Activated CD8-positive, alpha-beta T cell treated with anti-CD3 and anti-CD28 coated beads, Interleukin-2, amount 10 ng/mL, durations not matched to agents 7 days and 5 days (primary cell): ENCODE results near the gene ERGIC1. TPM values are rescaled to one million over a fixed set of nuclear protein-coding genes. Genes with fewer than 3 reads are reported as not detected.

Source experiments
- ATAC-seq: fragments of 150-1000 bp; cut with Tn5 transposase; one replicate; pipeline ENCODE4 v1.10.0; 2021; ENCODE audit warnings: moderate library complexity
- CTCF ChIA-PET: fragments of 350-600 bp; sonication (Branson Sonifier 250); formaldehyde crosslinking; loops from one replicate; lab custom pipeline; 2021; ENCODE audit warnings: antibody characterized with exemption; lab: Charles Lee
- POLR2A ChIA-PET: fragments of 350-600 bp; sonication (Branson Sonifier 250); formaldehyde crosslinking; loops from one replicate; lab custom pipeline; 2021; ENCODE audit warnings: antibody characterized with exemption; lab: Charles Lee
- DNase-seq: peaks from one replicate; pipeline ENCODE4 v3.0.0-alpha.2; 2020
- H3K27ac Mint-ChIP-seq: one replicate; pipeline ENCODE4 v1.8.0; 2021; ENCODE audit warnings: mild to moderate bottlenecking, mixed read lengths
- H3K27me3 Mint-ChIP-seq: one replicate; pipeline ENCODE4 v1.8.0; 2021; ENCODE audit warnings: low read depth, mixed read lengths
- H3K36me3 Mint-ChIP-seq: one replicate; pipeline ENCODE4 v1.8.0; 2021; ENCODE audit warnings: low read depth, mixed read lengths
- H3K4me1 Mint-ChIP-seq: one replicate; pipeline ENCODE4 v1.8.0; 2021; ENCODE audit warnings: low read depth, mixed read lengths
- H3K4me3 Mint-ChIP-seq: one replicate; pipeline ENCODE4 v1.8.0; 2021; ENCODE audit warnings: mild to moderate bottlenecking, mixed read lengths
- H3K9me3 Mint-ChIP-seq: one replicate; pipeline ENCODE4 v1.8.0; 2022; ENCODE audit warnings: mixed read lengths; ENCODE audit not compliant: insufficient read depth
- total RNA-seq, 2 experiments: library from RNA; stranded (reverse); gene quantifications; one replicate each; pipeline ENCODE4 v1.2.3, GENCODE V29; 2021

The ERGIC1 gene
- total RNA-seq, 2 experiments from 2014 or later, result 50.4 to 52.7 TPM

DNA sequence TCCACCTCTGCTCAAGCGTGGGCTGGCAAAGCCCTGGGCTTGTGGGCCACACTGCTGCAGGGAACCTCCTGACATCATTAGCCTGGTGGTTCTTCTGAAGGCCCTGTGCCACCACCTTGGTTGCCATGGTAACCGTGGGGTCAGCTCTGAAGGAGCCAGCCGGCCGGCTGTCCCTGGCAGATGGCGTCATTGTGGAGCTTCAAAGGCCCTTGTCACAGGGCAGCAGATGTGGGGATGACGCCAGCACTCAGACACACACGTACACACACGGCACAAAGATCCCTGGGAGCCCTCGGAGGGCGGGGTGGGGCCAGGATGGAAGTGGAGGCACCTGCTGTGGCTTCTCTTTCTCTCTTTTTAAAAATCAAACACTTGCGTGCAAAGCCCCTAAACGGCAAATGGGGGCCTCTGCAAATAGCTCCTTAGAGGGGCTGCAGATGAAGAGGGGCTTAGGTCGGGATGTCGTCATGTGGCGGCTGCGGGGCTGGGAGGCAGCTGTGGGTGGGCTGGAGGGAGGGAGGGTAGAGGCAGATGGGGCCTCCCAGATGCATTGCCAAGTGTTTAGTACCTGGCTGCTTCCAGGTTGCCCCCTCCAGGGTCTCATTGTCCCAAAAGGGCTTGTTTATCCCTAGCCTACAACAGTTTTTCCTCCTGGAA lies 105.7 kb downstream of the ERGIC1 start:
- no peak overlapping the region for H3K27ac Mint-ChIP-seq
- H3K4me3 Mint-ChIP-seq, result no peak overlapping the region
- POLR2A ChIA-PET, result no interaction called here
- peaks cover 2% of the 10 kb centered on the region for H3K4me1 Mint-ChIP-seq
- DNase-seq (no peak), ATAC-seq (no peak)
- peaks cover 5% of the 10 kb centered on the region for H3K36me3 Mint-ChIP-seq
- H3K9me3 Mint-ChIP-seq, result no peaks in the 10 kb centered on the region
- H3K27me3 Mint-ChIP-seq, result no peaks in the 10 kb centered on the region
- CTCF ChIA-PET, result interaction anchor here (1.1 to 15.1 kb wide), 4 partner anchors 54 to 377 kb away, joined by 3 to 251 read pairs (median 3); no protein-coding TSS in a partner anchor

DNA sequence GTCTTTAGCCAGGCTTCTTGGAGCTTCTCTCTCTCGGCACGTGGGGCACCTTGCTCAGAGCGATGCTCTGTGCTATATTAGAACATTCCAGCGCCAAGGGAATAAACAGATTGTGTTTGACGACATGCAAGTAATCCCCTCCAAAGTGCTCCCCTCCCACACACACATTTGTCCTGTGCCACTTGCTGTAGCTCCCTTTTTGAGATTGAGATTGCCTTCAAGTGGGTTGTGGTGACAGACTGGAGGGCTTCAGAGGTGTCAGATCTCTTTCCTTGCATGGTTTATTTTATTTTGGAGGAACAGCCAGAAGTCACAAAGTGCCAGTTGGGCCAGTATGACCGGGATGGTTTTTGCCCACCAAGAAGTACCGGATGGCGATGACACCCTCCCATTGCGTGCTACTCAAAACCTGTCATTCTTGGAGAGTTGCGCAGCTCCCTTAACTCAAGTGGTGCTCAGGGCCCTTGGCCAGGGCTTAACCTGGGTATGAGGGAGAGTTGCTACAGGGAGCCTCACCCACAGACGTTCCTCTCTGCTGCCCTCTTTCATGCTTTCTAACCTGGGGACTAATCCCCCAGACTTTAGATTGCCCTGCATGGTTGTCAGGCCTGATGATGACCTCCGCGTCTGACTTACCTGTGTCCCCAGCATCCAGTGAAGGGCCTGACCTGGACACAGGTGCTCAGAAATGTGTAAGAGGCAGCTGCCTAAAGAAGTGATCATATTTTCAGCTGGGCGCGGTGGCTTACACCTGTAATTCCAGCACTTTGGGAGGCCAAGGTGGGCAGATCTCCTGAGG lies 106.4 kb downstream of the ERGIC1 start:
- ChIA-PET CTCF (interaction anchor here (1.2 to 15.1 kb wide), 2 partner anchors 228 to 376 kb away, joined by 3 to 251 read pairs; no protein-coding TSS in a partner anchor), POLR2A (no interaction called here)
- ATAC-seq (no peak), DNase-seq (no peak)
- Mint-ChIP-seq H3K4me1 (peaks cover 2% of the 10 kb centered on the region), H3K27ac (no peak overlapping the region), H3K36me3 (peaks cover 5% of the 10 kb centered on the region), H3K27me3 (no peaks in the 10 kb centered on the region), H3K9me3 (no peaks in the 10 kb centered on the region), H3K4me3 (no peak overlapping the region)

DNA sequence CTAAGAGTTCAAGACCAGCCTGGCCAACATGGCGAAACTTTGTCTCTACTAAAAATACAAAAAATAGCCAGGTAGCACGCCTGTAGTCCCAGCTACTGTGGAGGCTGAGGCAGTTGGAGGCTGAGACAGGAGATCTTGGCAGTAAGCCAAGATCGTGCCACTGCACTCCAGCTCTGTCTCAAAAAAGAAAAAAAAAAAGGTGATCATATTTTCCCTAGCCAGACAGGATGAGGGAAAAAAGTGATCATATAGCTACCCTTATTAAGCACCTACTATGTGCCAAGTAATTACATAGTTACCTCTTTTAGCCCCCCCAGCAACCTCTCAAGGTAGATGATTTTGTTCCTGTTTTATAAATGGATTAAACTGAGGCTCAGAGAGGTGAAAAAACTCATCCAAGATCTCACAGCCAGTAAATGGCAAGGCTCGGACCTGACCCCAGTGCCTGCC lies 107.0 kb downstream of the ERGIC1 start:
- POLR2A ChIA-PET, result no interaction called here
- no peak overlapping the region for H3K27ac Mint-ChIP-seq

DNA sequence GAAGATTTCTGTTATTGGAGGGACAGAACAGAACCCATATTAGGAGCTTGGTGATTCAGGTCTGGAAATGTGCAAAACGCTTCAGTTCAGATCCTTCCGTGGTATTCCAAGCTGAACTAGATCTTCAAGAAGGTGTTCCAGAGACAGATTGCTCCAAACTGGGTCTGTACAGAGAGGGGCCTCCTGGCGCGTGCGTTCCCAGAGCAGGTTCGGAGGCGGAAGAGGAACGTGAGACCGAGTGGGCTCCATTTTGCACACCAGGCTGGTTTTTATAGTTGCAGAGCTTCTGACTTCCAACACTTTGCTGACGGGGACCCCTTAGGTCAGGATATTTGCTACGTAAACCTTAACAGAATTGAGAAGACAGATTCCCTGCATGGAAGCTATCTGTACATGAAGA lies 108.5 kb downstream of the ERGIC1 start:
- ATAC-seq (no peak), DNase-seq (no peak)
- ChIA-PET CTCF (interaction anchor here (1.0 to 1.3 kb wide), 2 partner anchors 9 to 228 kb away, joined by 4 read pairs; no protein-coding TSS in a partner anchor), POLR2A (no interaction called here)
- Mint-ChIP-seq H3K4me1 (peaks cover 2% of the 10 kb centered on the region), H3K9me3 (no peaks in the 10 kb centered on the region), H3K27me3 (no peaks in the 10 kb centered on the region), H3K27ac (no peak overlapping the region), H3K4me3 (no peak overlapping the region), H3K36me3 (peaks cover 3% of the 10 kb centered on the region)

More for the DNA sequence above, 107.0 kb downstream of the ERGIC1 start:
- no peaks in the 10 kb centered on the region for H3K9me3 Mint-ChIP-seq
- peaks cover 2% of the 10 kb centered on the region for H3K4me1 Mint-ChIP-seq
- DNase-seq (no peak), ATAC-seq (no peak)
- no peaks in the 10 kb centered on the region for H3K27me3 Mint-ChIP-seq
- peaks cover 3% of the 10 kb centered on the region for H3K36me3 Mint-ChIP-seq
- CTCF ChIA-PET, result interaction anchor here (0.6 kb wide), 2 partner anchors 639 to 912 kb away, joined by 3 to 4 read pairs; no protein-coding TSS in a partner anchor
- no peak overlapping the region for H3K4me3 Mint-ChIP-seq

DNA sequence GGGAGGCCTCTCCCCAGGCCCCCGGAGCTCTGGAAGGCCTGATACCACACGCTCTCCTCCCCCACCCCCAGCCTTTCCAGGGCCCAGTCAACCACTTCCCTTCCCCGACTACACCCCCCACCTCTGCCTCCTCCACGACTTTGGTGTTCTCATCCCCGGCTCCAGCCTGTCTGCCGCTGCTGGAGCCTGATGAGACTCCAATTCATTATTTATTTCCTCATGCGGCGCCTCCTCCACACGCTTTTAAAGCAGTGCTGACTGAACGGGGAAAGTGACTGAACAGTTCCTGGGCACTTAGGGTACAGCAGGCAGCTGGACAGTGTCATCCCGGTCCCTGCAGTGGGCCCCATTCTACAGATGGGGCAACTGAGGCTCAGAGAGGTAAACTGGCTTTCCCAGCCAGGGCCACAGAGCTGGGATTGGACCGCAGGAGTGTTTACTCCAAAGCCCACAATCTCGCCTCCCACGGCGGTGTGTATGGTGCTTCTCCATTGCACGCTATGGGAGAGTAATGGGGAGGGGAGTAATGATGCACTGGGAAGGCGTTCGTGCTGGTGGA lies 109.3 kb downstream of the ERGIC1 start:
- DNase-seq, result no peak
- no peaks in the 10 kb centered on the region for H3K9me3 Mint-ChIP-seq
- H3K4me3 Mint-ChIP-seq, result no peak overlapping the region
- ATAC-seq, result no peak
- no peaks in the 10 kb centered on the region for H3K27me3 Mint-ChIP-seq
- H3K36me3 Mint-ChIP-seq, result peaks cover 3% of the 10 kb centered on the region
- POLR2A ChIA-PET, result no interaction called here
- H3K27ac Mint-ChIP-seq, result no peak overlapping the region
- peaks cover 2% of the 10 kb centered on the region for H3K4me1 Mint-ChIP-seq
- CTCF ChIA-PET, result interaction anchor here (1.0 to 1.5 kb wide), 3 partner anchors 10 to 228 kb away, joined by 3 to 4 read pairs (median 4); no protein-coding TSS in a partner anchor

DNA sequence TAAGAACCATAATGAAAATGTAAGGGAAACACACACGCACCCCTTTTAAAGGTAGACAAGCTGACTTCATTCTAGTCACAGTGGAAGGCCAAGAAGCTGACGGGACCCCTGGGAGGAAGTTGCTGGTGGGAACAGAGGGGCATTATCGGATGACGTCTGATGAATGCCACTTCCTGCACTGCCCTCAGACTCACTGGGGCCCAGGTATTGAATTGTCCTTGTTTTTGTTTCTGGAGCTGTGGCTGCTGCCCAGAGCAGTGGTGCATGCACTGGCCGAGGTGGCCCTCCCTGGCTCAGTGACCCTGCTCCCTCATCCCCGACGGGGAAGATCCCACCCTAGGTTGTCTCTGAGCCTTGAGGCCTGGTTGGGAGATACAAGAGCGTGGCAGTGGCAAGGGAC lies 109.9 kb downstream of the ERGIC1 start:
- H3K27me3 Mint-ChIP-seq, result no peaks in the 10 kb centered on the region
- H3K36me3 Mint-ChIP-seq, result peaks cover 3% of the 10 kb centered on the region
- H3K4me3 Mint-ChIP-seq, result no peak overlapping the region
- no peak overlapping the region for H3K27ac Mint-ChIP-seq
- H3K4me1 Mint-ChIP-seq, result peaks cover 2% of the 10 kb centered on the region
- POLR2A ChIA-PET, result no interaction called here
- CTCF ChIA-PET, result interaction anchor here (1.3 to 1.5 kb wide), 2 partner anchors 10 to 229 kb away, joined by 3 to 4 read pairs; no protein-coding TSS in a partner anchor
- no peak for ATAC-seq
- no peak for DNase-seq
- H3K9me3 Mint-ChIP-seq, result no peaks in the 10 kb centered on the region

DNA sequence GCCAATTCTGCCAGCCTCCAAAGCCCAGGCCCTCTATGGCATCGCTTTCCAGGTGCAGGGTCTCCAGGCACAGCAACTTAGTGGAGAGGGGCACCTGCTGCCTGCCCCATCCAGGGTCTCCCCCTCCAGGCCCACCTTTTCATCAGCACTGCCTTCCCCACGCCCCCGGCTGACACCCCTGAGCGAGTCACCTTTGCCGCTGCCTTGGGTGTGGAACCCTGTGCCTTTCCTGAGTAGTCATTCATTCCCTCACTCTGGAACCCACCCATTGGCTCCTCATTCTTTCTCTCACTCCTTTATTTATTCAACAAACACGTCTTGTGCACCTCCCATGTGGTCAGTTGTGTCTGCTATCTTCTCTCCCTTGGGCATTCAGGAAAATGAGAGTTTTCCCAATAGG lies 110.7 kb downstream of the ERGIC1 start:
- Mint-ChIP-seq H3K9me3 (no peaks in the 10 kb centered on the region), H3K4me3 (no peak overlapping the region), H3K27me3 (no peaks in the 10 kb centered on the region), H3K27ac (no peak overlapping the region), H3K36me3 (peaks cover 3% of the 10 kb centered on the region), H3K4me1 (peaks cover 2% of the 10 kb centered on the region)
- ChIA-PET POLR2A (no interaction called here), CTCF (interaction anchor here (1.5 kb wide), 1 partner anchor 230 kb away, joined by 3 read pairs; no protein-coding TSS in a partner anchor)
- no peak for ATAC-seq
- no peak for DNase-seq

DNA sequence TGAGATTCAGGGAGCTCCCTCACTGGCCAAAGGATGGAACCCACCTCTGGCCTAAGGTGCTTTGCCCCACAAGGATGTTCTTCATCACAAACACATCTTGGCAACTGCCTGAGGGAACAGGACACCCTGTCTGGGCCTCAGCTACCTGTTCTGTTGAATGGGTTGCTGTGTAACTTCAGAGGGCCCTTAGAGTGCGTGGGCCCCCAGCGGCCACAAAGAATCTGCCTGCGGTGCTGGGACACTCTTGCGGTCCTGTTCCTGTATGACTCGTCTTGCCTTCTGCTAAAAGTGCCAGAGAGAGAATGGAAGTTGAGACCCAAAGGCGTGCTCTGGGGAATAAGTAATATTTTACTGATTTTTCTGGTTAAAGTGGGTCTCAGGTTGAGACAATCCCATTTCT lies 111.1 kb downstream of the ERGIC1 start:
- no peaks in the 10 kb centered on the region for H3K27me3 Mint-ChIP-seq
- no peak for DNase-seq
- ChIA-PET POLR2A (no interaction called here), CTCF (no interaction called here)
- H3K4me1 Mint-ChIP-seq, result peaks cover 2% of the 10 kb centered on the region
- H3K9me3 Mint-ChIP-seq, result no peaks in the 10 kb centered on the region
- no peak for ATAC-seq
- H3K4me3 Mint-ChIP-seq, result no peak overlapping the region
- peaks cover 3% of the 10 kb centered on the region for H3K36me3 Mint-ChIP-seq
- H3K27ac Mint-ChIP-seq, result no peak overlapping the region

DNA sequence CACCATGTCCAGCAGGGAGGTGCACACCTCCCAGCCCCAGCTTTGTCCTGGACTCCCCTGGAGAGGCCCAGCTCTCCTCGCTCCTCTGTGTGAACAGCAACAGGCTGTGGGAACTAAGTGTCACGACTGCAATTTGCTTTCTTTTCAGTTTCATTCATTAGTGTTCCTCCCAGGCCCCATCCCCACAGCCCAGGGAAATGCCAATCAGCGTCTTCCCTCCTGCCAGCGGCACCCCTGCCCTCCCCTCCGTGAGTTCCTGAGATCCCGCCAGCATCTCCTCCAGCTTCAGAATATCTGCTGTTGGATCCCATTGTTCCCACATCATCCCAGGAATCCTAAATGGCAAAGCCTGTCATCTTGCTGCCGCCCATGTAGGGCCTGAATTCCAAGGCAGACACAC lies 112.1 kb downstream of the ERGIC1 start:
- Mint-ChIP-seq H3K36me3 (peaks cover 3% of the 10 kb centered on the region), H3K4me1 (peaks cover 2% of the 10 kb centered on the region), H3K27me3 (no peaks in the 10 kb centered on the region), H3K4me3 (no peak overlapping the region), H3K27ac (no peak overlapping the region), H3K9me3 (no peaks in the 10 kb centered on the region)
- POLR2A ChIA-PET, result no interaction called here
- no peak for ATAC-seq
- CTCF ChIA-PET, result no interaction called here
- DNase-seq, result no peak

DNA sequence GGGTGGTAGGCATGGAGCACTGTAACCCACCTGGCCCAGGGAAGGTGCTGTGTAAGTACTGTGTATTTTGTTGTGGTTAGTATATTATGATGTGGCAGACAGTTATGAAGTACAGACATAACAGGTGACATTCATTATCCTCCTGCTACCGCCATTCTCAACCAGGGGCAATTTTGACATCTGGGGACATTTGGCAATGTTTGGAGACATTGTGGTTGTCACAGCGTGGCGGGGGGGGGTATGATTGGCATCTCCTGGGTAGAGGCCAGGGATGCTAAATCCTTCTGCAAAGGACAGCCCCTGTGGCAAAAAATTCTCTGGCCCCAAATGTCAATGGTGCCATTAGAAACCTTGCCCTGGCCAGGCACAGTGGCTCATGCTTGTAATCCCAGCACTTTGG lies 115.4 kb downstream of the ERGIC1 start:
- no peak for ATAC-seq
- Mint-ChIP-seq H3K4me3 (no peak overlapping the region), H3K9me3 (no peaks in the 10 kb centered on the region)

DNA sequence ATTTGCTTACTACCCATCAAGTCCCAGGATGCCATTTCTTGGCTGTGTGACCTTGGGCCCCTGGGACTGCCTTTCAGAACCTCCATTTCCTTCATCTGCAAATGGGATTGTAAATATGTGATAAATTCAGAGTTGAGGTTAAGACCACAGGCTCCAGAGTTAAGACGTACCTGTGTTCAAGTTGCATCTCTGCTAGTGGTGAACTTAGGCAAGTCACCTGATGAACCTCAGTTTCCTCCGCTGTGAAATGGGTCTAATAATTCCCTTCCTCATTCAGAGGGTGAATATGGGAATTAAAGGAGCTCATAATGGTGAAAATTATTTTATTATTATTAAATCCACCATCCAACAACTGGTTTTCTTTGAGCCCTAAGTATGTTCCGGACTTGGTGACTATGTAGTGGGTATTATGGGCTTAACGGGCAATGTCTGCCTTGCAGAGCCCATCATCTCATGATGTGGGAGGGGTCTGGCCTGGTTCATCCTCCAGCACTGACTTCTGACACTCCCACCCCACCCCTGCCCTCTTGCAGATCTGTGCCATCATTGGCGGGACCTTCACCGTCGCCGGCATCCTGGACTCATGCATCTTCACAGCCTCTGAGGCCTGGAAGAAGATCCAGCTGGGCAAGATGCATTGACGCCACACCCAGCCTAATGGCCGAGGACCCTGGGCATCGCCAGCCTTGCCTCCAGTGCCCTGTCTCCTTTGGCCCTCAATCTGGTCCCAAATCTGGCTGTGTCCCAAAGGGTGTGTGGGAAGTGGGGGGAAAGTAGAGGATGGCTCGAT lies 116.3 kb downstream of the ERGIC1 start:
- Mint-ChIP-seq H3K36me3 (peaks cover 3% of the 10 kb centered on the region), H3K27me3 (no peaks in the 10 kb centered on the region), H3K4me1 (no peaks in the 10 kb centered on the region), H3K27ac (no peak overlapping the region), H3K4me3 (no peak overlapping the region), H3K9me3 (no peaks in the 10 kb centered on the region)
- ATAC-seq (no peak), DNase-seq (no peak)
- ChIA-PET POLR2A (no interaction called here), CTCF (no interaction called here)

More for the DNA sequence above, 115.4 kb downstream of the ERGIC1 start:
- no peak overlapping the region for H3K27ac Mint-ChIP-seq
- peaks cover 3% of the 10 kb centered on the region for H3K36me3 Mint-ChIP-seq
- ChIA-PET POLR2A (no interaction called here), CTCF (interaction anchor here (1.1 kb wide), 1 partner anchor 11 kb away, joined by 3 read pairs; no protein-coding TSS in a partner anchor)
- DNase-seq, result no peak
- H3K4me1 Mint-ChIP-seq, result no peaks in the 10 kb centered on the region
- H3K27me3 Mint-ChIP-seq, result no peaks in the 10 kb centered on the region
